ENCODE results near the gene CACFD1. TPM values are rescaled to one million over a fixed set of nuclear protein-coding genes. Genes with fewer than 3 reads are reported as not detected.

CACFD1 gene
- total RNA-seq, 1 experiment from 2014 or later, result 15.1 TPM

GRCh38 chr9:133511607-133512006, 51.8 kb downstream of the CACFD1 start:
- BruUV-seq (replicated peaks), result no TSS peak
- Mint-ChIP-seq H3K4me3 (ENCODE audit: low read depth, unreplicated experiment) (no peak overlapping the region), H3K9me3 (ENCODE audit: low read depth, unreplicated experiment) (no peaks in the 10 kb centered on the region), H3K4me1 (ENCODE audit: low read depth, unreplicated experiment) (no peaks in the 10 kb centered on the region), H3K27me3 (ENCODE audit: unreplicated experiment) (peaks cover 30% of the 10 kb centered on the region), H3K36me3 (ENCODE audit: insufficient read depth, unreplicated experiment) (no peaks in the 10 kb centered on the region), H3K27ac (ENCODE audit: unreplicated experiment) (no peak overlapping the region)
- intact Hi-C loops (cut with micrococcal nuclease; ENCODE audit: unreplicated experiment), result no loop called here
- CTCF ChIA-PET, result no interaction called here
- no peak for DNase-seq
- no peak for TF ChIP-seq CTCF (IDR thresholded peaks at IDR 0.05; ENCODE audit: unreplicated experiment)

GRCh38 chr9:133512253-133513213, 52.8 kb downstream of the CACFD1 start:
- CTCF ChIA-PET, result no interaction called here
- H3K27ac Mint-ChIP-seq (ENCODE audit: unreplicated experiment), result no peak overlapping the region
- TF ChIP-seq CTCF (IDR thresholded peaks at IDR 0.05; ENCODE audit: unreplicated experiment), result no peak
- no peaks in the 10 kb centered on the region for H3K36me3 Mint-ChIP-seq (ENCODE audit: insufficient read depth, unreplicated experiment)
- H3K4me3 Mint-ChIP-seq (ENCODE audit: low read depth, unreplicated experiment), result no peak overlapping the region
- H3K9me3 Mint-ChIP-seq (ENCODE audit: low read depth, unreplicated experiment), result no peaks in the 10 kb centered on the region
- no TSS peak for BruUV-seq (replicated peaks)
- peaks cover 22% of the 10 kb centered on the region for H3K27me3 Mint-ChIP-seq (ENCODE audit: unreplicated experiment)
- intact Hi-C loops (cut with micrococcal nuclease; ENCODE audit: unreplicated experiment), result no loop called here
- DNase-seq, result no peak
- no peaks in the 10 kb centered on the region for H3K4me1 Mint-ChIP-seq (ENCODE audit: low read depth, unreplicated experiment)

- Mint-ChIP-seq H3K9me3 (ENCODE audit: low read depth, unreplicated experiment) (no peaks in the 10 kb centered on the region), H3K27ac (ENCODE audit: unreplicated experiment) (no peak overlapping the region), H3K36me3 (ENCODE audit: insufficient read depth, unreplicated experiment) (no peaks in the 10 kb centered on the region), H3K4me3 (ENCODE audit: low read depth, unreplicated experiment) (no peak overlapping the region), H3K4me1 (ENCODE audit: low read depth, unreplicated experiment) (no peaks in the 10 kb centered on the region), H3K27me3 (ENCODE audit: unreplicated experiment) (peaks cover 18% of the 10 kb centered on the region)
- no peak for TF ChIP-seq CTCF (IDR thresholded peaks at IDR 0.05; ENCODE audit: unreplicated experiment)
- CTCF ChIA-PET, result no interaction called here
- intact Hi-C loops (cut with micrococcal nuclease; ENCODE audit: unreplicated experiment), result no loop called here
- no TSS peak for BruUV-seq (replicated peaks)
- no peak for DNase-seq
Measured at GRCh38 chr9:133513214-133514100, 53.7 kb downstream of the CACFD1 start.

GRCh38 chr9:133514460-133515239, 54.9 kb downstream of the CACFD1 start:
- Mint-ChIP-seq H3K36me3 (ENCODE audit: insufficient read depth, unreplicated experiment) (no peaks in the 10 kb centered on the region), H3K27me3 (ENCODE audit: unreplicated experiment) (peaks cover 18% of the 10 kb centered on the region), H3K4me1 (ENCODE audit: low read depth, unreplicated experiment) (no peaks in the 10 kb centered on the region), H3K27ac (ENCODE audit: unreplicated experiment) (no peak overlapping the region), H3K4me3 (ENCODE audit: low read depth, unreplicated experiment) (no peak overlapping the region), H3K9me3 (ENCODE audit: low read depth, unreplicated experiment) (no peaks in the 10 kb centered on the region)
- TF ChIP-seq CTCF (IDR thresholded peaks at IDR 0.05; ENCODE audit: unreplicated experiment), result no peak
- CTCF ChIA-PET, result no interaction called here
- no TSS peak for BruUV-seq (replicated peaks)
- no peak for DNase-seq
- intact Hi-C loops (cut with micrococcal nuclease; ENCODE audit: unreplicated experiment), result no loop called here

Measured in Calu3 (cell line).